HG03045 (cell line): ENCODE measurements around the gene S1PR3.

ENCODE experiments used
- ATAC-seq: cut with Tn5 transposase; IDR thresholded peaks from one replicate; pipeline ENCODE4 v1.9.1; 2021; ENCODE audit warnings: mild to moderate bottlenecking, moderate library complexity; ENCODE audit not compliant: unreplicated experiment

Gene S1PR3

GRCh38 chr9:89006996-89007967, 16.0 kb downstream of the S1PR3 start:
- ATAC-seq, result no peak

GRCh38 chr9:89008055-89008743, 16.9 kb downstream of the S1PR3 start:
- no peak for ATAC-seq

GRCh38 chr9:89008744-89009545, 17.7 kb downstream of the S1PR3 start:
- ATAC-seq, result no peak

GRCh38 chr9:89009546-89009840, 18.2 kb downstream of the S1PR3 start:
- no peak for ATAC-seq

GRCh38 chr9:89010056-89010455, 18.8 kb downstream of the S1PR3 start:
- ATAC-seq, result no peak

- ATAC-seq, result no peak
Measured at GRCh38 chr9:89010526-89011111, 19.4 kb downstream of the S1PR3 start.

- ATAC-seq, result no peak
Measured at GRCh38 chr9:89011683-89012082, 20.4 kb downstream of the S1PR3 start.

GRCh38 chr9:89012294-89013042, 21.2 kb downstream of the S1PR3 start:
- no peak for ATAC-seq

- no peak for ATAC-seq
Measured at GRCh38 chr9:89013660-89014059, 22.4 kb downstream of the S1PR3 start.

GRCh38 chr9:89014153-89014552, 22.9 kb downstream of the S1PR3 start:
- no peak for ATAC-seq

GRCh38 chr9:89015336-89015735, 24.1 kb downstream of the S1PR3 start:
- no peak for ATAC-seq

GRCh38 chr9:89020754-89021153, 29.5 kb downstream of the S1PR3 start:
- ATAC-seq, result no peak

GRCh38 chr9:89021154-89021803, 30.0 kb downstream of the S1PR3 start:
- ATAC-seq, result no peak

- no peak for ATAC-seq
Measured at GRCh38 chr9:89022001-89022759, 30.9 kb downstream of the S1PR3 start.

GRCh38 chr9:89022902-89023301, 31.6 kb downstream of the S1PR3 start:
- ATAC-seq, result no peak

- no peak for ATAC-seq
Measured at GRCh38 chr9:89023740-89024139, 32.5 kb downstream of the S1PR3 start.

- ATAC-seq, result no peak
Measured at GRCh38 chr9:89024727-89025126, 33.5 kb downstream of the S1PR3 start.

GRCh38 chr9:89025553-89025952, 34.3 kb downstream of the S1PR3 start:
- ATAC-seq, result no peak

GRCh38 chr9:89026876-89027275, 35.6 kb downstream of the S1PR3 start:
- no peak for ATAC-seq
